ENCODE results near the gene NDUFAF3. TPM values are rescaled to one million over a fixed set of nuclear protein-coding genes. Genes with fewer than 3 reads are reported as not detected.
A peak's percentile ranks its signal among the peaks of the same experiment; 100 is the strongest.

Gene NDUFAF3
- total RNA-seq, 4 donors from 2014 or later = 90.9 to 142 (median 116) TPM

DNA sequence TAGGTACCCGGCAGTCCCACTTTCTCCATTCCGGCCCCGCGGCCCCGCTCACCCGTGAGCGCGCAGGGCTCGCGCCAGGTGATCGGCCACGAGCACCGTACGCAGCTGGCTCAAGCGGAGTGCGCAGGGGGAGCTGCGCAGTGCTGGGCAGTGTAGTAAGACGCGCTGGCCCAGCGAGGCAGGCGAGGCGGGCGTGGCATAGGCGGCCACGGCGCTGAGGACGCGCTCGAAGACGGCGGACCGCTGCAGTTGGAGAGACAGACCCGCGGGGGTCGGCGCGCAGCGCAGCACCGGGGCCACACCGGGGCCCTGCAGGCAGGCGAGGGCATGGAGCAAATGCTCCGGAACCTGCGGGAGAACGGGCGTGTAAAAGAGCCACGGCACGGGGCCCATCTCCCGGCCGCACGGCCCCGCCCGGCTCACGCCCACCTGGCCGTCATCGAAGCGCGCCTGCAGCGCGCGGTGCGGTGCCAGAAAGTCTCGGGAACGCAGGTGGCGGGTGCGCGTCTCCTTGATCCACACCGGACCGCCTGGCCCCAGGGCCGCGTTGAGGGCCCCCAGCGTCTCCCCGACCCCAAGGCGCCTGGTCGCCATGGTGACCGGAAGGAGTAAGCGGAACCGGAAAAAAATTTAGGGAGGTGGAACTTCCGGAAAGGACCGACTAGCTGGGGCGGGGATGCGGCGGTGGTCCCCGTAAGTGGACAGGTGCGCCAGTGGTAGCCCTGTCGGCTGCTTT, 3.8 kb upstream of the NDUFAF3 start, which contains the start of gene DALRD3:
DALRD3 (minus strand) TSS at position 610 of the 736 bp plus-strand sequence; CDS start at position 594, 16 bp downstream.
- H3K4me1 ChIP-seq = peaks cover 37 to 53% (median 46%) of the 10 kb centered on the region in 4 donors
- WGBS = 0% methylated on average over 23 of the region's 85 CpGs
- intact Hi-C loops (cut with DNase I) = no loop called here

GRCh38 chr3:49018707-49019006, 3.3 kb upstream of the NDUFAF3 start:
- Histone ChIP-seq H3K36me3 (peaks cover 17 to 40% (median 37%) of the 10 kb centered on the region in 4 donors), H3K4me3 (peak overlapping the region; percentile 70 to 95 (median 82)), H3K27ac (replicated peaks in 1 of 4) (peak overlapping the region; percentile 79 to 100 (median 85)), H3K9me3 (no peaks in the 10 kb centered on the region), H3K4me1 (peaks cover 41 to 52% (median 49%) of the 10 kb centered on the region in 4 donors), H3K27me3 (no peaks in the 10 kb centered on the region)
- WGBS = 6% methylated on average over 13 of the region's 18 CpGs
- intact Hi-C loops (cut with DNase I) = no loop called here
- TF ChIP-seq CTCF (IDR thresholded peaks at IDR 0.05) = no peak
- TF ChIP-seq EP300 (IDR thresholded peaks at IDR 0.05) = no peak
- TF ChIP-seq POLR2A (IDR thresholded peaks at IDR 0.05; ENCODE audit: low read depth) = no peak
- no peak for DNase-seq (ENCODE audit: extremely low spot score)

More for the DNA sequence above, 3.8 kb upstream of the NDUFAF3 start, which contains the start of gene DALRD3:
- Histone ChIP-seq H3K27me3 (no peaks in the 10 kb centered on the region), H3K36me3 (peaks cover 17 to 40% (median 37%) of the 10 kb centered on the region in 4 donors), H3K9me3 (no peaks in the 10 kb centered on the region), H3K27ac (replicated peaks in 1 of 4) (peak within 1 kb of the TSS; percentile 79 to 100 (median 91)), H3K4me3 (peak within 1 kb of the TSS; percentile 70 to 95 (median 82))
- peak; percentile 62 to 76 for TF ChIP-seq POLR2AphosphoS5 (IDR thresholded peaks at IDR 0.05)
- no peak for TF ChIP-seq EP300 (IDR thresholded peaks at IDR 0.05)
- peak; percentile 22 for TF ChIP-seq POLR2A (IDR thresholded peaks at IDR 0.05; ENCODE audit: low read depth)
- DNase-seq (ENCODE audit: extremely low spot score) = no peak

DNA sequence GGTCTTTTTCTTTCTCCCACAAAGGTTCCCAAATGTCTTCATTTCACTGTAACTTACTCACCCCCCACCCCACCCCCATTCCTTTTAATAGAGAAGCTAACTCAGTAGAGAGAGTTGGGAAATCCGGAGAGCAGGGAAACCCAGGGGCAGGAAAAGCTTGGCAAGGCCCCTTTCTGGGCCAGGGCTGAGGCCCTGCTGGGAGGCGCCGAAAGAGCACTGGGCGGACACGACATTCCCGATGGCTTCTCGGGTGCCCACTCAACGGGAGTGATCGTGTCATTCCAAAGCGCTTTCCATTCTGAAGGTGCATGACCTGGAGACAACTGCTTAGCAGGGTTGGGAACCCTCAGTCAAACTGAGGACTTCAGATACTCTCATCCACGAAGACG, 2.0 kb upstream of the NDUFAF3 start:
- Histone ChIP-seq H3K27ac (replicated peaks in 1 of 4) (peak overlapping the region; percentile 98 to 100 (median 100)), H3K4me3 (peak overlapping the region; percentile 81 to 98 (median 89)), H3K9me3 (no peaks in the 10 kb centered on the region), H3K27me3 (no peaks in the 10 kb centered on the region), H3K4me1 (peaks cover 46 to 63% (median 50%) of the 10 kb centered on the region in 4 donors), H3K36me3 (peaks cover 20 to 40% (median 37%) of the 10 kb centered on the region in 4 donors)
- TF ChIP-seq EP300 (IDR thresholded peaks at IDR 0.05) (no peak), POLR2A (IDR thresholded peaks at IDR 0.05; ENCODE audit: low read depth) (no peak), CTCF (IDR thresholded peaks at IDR 0.05) (no peak), POLR2AphosphoS5 (IDR thresholded peaks at IDR 0.05) (no peak)
- WGBS = 60% methylated on average over 12 of the region's 12 CpGs
- intact Hi-C loops (cut with DNase I) = no loop called here
- no peak for DNase-seq (ENCODE audit: extremely low spot score)

DNA sequence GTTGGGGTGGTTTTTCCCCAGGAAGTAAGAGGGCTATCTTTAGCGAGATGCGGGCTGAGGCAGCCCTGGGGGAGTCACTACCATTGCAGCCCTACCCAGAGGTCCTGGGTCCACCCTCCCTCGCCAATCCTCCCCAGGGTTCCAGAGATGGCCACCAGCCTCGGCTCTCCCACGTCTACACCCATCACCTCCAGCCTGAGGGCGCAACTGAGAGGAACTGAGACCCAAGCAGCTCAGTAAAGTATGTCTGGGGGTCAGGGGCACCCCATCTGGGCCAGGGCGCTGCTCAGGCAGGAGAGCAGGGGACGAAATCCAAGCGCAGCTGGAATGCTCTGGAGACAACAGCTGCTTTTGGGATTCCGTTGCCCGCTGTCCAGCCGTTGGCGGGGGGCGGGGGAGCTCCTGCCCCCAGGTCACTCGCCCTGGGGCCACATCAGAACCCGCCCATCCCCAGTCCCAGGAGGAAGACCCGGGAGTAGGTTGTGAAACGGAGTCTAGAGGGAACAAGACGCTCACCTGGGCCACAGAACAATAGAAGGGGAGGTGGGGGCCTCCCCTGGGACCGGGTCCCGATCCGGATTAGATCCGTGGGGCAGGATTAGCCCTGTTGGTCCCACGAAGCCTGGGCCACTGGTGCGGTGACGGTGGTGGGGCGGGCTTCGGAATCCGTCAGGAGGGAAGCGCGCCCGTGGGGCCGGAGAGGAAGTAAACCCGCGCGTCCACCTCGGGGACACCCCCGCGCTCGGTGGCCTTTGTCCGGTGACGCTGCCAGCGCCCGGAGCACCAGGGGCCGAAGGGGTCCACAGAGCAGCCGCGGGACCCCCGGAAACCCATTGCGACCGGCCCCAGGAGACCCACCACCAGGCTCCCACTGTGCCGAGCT, 1.4 kb upstream of the NDUFAF3 start:
- Histone ChIP-seq H3K27ac (replicated peaks in 1 of 4) (peak overlapping the region; percentile 98 to 100 (median 100)), H3K9me3 (no peaks in the 10 kb centered on the region), H3K4me3 (peak overlapping the region; percentile 81 to 98 (median 89)), H3K4me1 (peaks cover 48 to 70% (median 57%) of the 10 kb centered on the region in 4 donors), H3K27me3 (no peaks in the 10 kb centered on the region), H3K36me3 (peaks cover 20 to 40% (median 37%) of the 10 kb centered on the region in 4 donors)
- no peak for DNase-seq (ENCODE audit: extremely low spot score)
- TF ChIP-seq EP300 (IDR thresholded peaks at IDR 0.05) = no peak
- TF ChIP-seq POLR2A (IDR thresholded peaks at IDR 0.05; ENCODE audit: low read depth) = no peak
- no peak for TF ChIP-seq POLR2AphosphoS5 (IDR thresholded peaks at IDR 0.05)
- TF ChIP-seq CTCF (IDR thresholded peaks at IDR 0.05) = no peak
- WGBS = 10% methylated on average over 5 of the region's 51 CpGs
- intact Hi-C loops (cut with DNase I) = no loop called here
